GM19239 (cell line): ENCODE data around the gene ASF1A.

Source experiments
- DNase-seq: peaks from one replicate; pipeline ENCODE4 v3.0.0; 2011; ENCODE audit warnings: low spot score; ENCODE audit not compliant: insufficient read length
- FAIRE-seq: peaks from 2 replicates; lab custom pipeline; 2011; peaks lifted over from hg19 to GRCh38; lab: Jason Lieb, UNC

ASF1A gene

DNA sequence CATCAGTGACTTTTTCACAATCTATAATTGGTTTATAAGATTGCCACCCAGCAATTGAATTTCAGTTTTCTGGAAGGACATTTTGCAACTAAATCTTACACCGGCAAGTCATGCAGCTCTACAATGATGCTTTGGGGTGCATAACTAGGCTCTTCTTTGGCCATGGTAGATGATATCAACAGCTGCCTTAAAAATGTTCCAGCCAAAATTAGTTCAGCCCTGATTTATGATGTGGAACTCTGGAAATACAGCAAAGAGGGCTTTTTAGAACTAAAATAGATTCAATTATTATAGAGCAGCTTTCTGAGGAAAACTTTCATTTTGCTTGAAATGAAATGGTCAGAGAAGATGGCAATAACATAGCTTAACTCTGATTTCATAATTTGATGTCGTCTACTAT, 59.4 kb downstream of the ASF1A start:
- DNase-seq (no peak), FAIRE-seq (no peak)
